HFF-Myc (cell line): ENCODE data around the gene NUDT12.

Experiments
- DNase-seq: peaks from one replicate; pipeline ENCODE4 v3.0.0-alpha.2; 2011; ENCODE audit warnings: low read depth; ENCODE audit errors: extremely low read depth
- H3K4me3 ChIP-seq: replicated peaks from 2 replicates; pipeline ENCODE4 v1.5.1; 2011; ENCODE audit warnings: low read depth, mild to moderate bottlenecking, control low read depth, low read length
- TF ChIP-seq, protein P1 (sequence below): IDR thresholded peaks from 2 replicates; pipeline ENCODE4 v1.5.1; 2012; ENCODE audit warnings: mild to moderate bottlenecking, low read depth, low read length, control low read depth; ENCODE audit errors: missing control alignments

NUDT12 gene

DNA sequence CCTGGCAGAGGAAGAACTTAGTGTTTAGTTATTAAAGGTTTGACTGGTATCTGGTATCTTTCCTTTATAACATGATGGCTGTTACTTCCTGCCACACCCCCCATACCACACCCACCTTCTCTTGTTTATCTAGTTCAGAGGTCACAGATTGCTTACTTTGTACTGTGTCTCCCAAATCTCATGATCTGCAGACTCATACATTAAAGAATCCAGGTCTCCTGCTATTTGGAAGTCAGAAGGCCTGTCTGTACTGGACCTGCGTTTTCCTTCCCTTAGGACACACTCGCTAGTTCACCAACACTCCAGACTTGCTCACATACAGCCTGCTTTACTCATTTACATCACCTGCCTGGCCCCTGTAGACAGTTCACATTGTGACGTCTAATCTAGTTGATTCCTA is 39.3 kb downstream of the NUDT12 start:
- TF ChIP-seq, protein P1, sequence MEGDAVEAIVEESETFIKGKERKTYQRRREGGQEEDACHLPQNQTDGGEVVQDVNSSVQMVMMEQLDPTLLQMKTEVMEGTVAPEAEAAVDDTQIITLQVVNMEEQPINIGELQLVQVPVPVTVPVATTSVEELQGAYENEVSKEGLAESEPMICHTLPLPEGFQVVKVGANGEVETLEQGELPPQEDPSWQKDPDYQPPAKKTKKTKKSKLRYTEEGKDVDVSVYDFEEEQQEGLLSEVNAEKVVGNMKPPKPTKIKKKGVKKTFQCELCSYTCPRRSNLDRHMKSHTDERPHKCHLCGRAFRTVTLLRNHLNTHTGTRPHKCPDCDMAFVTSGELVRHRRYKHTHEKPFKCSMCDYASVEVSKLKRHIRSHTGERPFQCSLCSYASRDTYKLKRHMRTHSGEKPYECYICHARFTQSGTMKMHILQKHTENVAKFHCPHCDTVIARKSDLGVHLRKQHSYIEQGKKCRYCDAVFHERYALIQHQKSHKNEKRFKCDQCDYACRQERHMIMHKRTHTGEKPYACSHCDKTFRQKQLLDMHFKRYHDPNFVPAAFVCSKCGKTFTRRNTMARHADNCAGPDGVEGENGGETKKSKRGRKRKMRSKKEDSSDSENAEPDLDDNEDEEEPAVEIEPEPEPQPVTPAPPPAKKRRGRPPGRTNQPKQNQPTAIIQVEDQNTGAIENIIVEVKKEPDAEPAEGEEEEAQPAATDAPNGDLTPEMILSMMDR: no peak
- DNase-seq: no peak
- no peak overlapping the region for H3K4me3 ChIP-seq

DNA sequence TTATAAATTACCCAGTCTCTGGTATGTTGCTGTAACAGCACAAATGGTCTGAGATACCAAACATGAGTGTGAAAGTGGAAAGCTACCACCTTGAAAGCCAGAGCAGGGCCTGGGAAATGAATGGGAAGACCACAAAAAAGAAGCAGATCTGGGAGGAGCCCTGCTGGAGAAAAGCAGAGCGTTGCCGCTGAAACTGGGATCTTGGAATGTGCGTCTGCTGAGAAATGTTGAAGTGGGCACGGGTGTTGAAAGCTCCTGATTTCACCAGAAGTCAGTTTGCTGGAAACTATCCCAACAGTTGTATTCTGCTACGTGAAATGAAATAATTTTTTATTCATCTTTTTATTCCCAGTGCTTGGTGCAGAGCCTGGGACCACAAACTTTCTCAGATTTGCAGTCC is 40.0 kb downstream of the NUDT12 start:
- TF ChIP-seq, protein P1: no peak
- no peak overlapping the region for H3K4me3 ChIP-seq
- DNase-seq: no peak

DNA sequence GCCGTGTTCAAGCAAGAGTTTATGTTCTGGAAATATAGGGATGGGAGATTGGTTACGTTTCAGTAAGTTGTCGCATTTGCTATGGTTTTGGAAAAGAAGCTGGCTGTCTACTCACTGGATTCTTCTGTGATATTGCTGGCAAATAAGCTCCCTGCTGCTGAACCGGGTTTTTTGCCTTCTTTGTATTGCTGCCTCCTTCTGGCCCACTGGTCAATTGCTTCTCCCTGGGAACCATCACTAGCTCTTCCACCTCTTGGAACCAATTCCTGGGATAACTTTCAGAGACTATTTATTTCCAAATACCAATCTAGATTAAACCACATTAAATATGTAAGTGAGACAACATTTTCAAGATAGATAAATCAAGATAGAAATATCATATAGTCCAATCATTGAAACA is 43.0 kb downstream of the NUDT12 start:
- no peak overlapping the region for H3K4me3 ChIP-seq
- TF ChIP-seq, protein P1: no peak
- no peak for DNase-seq

DNA sequence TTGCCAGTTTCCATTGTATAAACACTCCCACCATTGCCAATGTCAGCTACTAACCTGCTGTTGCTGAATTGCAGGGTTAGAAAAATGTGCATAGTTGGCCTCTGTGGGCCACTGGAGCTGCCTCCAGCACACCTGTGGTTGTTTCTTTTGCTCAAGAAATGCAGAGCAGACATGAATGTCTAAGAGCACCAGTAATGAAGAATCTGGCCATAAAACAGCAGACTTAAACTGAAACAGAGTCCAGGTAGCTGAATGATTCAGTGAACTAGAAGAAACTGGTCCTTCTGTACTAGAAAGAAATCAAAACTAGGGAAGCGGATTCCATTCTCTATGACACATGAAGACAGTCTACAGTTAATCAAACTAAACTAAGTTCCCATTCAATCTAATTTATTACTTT is 48.2 kb downstream of the NUDT12 start:
- TF ChIP-seq, protein P1: no peak
- DNase-seq: no peak
- H3K4me3 ChIP-seq: no peak overlapping the region

DNA sequence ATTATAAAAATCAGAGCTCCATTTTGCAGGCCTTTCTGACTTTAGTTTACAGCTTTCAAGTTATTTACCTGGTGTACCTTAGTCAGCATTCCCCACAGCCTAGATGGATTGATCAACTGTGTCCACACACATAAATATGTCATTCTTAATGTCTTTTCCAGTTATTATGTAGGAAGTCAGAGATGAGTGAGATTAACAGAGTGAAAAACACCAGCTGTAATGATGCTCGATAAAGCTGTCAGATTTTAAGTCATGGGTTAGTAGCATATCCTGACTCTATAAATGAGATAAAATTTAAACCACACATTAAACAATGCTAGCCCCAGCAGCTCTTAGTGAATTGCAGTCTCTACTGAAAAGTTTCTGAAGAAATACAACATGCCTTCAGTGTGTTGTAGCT is 48.9 kb downstream of the NUDT12 start:
- TF ChIP-seq, protein P1: no peak
- no peak for DNase-seq
- no peak overlapping the region for H3K4me3 ChIP-seq

DNA sequence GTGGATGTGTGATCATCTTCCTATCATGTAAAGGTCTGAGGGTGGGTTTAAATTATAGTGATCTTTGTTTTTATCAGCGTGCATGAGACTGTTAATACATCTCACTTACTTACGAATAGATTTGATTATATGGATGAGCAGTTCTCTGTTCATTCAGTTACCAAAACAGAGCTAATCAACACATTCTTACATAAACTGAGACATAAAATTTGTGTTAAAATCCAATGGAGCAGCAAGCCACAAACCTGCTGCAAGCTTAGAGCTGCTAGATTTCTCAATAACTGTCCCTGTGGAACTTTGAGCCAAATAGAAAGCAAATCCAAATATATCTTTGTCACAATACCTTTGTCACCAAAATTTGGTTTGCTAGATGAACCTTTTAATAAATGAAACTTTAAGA is 50.1 kb downstream of the NUDT12 start:
- H3K4me3 ChIP-seq: no peak overlapping the region
- TF ChIP-seq, protein P1: no peak
- no peak for DNase-seq

DNA sequence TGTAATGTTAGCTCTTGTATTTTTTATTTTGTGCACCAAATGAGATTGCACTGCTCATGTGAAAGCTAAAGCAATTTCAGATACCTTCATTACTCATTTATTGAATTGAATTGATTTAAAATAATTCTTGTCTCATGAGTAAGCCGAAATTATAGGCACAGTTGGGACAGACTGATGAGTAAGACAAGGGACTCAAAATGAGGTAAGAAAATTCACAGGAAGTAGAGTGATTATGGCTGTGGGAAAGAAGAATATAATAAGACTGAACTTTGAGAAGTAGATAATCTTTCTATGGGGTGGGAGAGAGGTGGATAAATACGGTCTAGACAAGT is 51.1 kb downstream of the NUDT12 start:
- TF ChIP-seq, protein P1: no peak

More for the DNA sequence above, 51.1 kb downstream of the NUDT12 start:
- no peak for DNase-seq
- no peak overlapping the region for H3K4me3 ChIP-seq
